Measurements from ENCODE around the gene SCN3B.
A peak's percentile ranks its signal among the peaks of the same experiment; 100 is the strongest.

Gene SCN3B

DNA sequence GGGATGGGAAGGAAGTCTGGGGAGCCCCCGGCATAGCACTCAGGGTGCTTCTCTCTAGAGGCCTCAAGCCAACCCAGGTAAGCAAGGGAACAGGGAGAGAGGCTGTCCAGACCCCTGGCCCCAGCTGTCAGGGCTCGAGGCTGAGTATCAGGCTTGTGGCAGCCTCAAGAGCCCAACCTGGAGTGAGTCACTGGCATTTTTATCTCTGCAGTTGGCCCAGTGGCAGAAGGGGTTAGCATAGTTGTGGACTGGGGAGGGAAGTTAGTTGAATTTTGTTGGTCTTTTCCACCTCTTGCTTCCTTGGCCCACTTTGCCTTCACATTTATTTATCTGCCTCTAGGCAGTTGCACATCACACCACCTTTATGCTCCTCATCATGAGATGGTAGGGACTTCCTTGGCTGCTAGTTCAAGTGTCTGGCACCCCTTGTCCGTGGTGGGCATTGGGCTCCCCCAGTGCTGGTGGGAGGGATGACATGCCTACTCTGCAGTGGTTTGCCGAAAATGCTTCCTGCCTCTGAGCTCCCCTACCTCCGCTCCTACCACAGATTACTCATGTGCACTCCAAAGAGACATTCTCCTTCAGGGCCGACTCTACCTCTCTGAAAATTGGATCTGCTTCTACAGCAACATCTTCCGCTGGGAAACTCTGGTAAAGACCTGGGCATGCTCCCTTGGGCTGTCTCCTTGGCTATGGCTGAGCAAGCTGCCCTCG lies 60.1 kb downstream of the SCN3B start:
- no peak for DNase-seq

DNA sequence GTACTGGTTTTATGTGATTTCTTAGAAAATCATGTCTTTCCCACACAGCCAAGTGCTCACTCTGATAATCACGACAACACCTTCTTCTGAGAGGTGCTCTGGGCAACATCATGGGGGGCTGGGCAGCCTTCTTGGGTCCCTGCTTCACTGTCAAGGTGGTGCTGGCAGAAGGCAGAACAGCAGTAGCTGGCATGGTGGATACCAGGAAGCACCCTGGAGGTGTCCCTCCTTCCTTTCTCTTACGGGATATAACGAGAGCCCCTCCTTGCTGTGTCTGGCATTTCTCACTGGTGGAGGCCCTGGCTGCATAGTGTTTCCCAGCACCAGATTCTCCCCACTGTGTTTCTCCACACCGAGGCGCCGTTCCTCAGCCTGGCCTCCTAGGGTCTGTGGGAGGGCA lies 60.9 kb downstream of the SCN3B start:
- DNase-seq: no peak

- DNase-seq: no peak
Measured at GRCh38 chr11:123590296-123590912, 64.0 kb downstream of the SCN3B start.

DNA sequence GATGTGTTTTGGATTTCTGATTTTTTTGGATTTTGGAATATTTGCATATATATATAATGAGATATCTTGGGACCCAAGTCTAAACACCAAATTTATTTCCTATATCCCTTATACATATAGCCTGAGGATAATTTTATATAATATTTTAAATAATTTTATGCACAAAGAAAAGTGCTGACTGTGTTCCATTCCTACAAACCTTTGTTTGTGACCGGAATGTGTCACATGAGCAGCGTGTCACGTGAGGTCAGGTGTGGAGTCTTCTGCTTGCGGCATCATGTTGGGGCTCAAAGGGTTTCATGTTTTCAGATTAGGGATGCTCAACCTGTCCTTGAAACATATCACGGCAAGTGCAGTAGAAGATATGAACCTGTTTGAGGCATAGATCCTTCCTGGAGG lies 65.6 kb downstream of the SCN3B start:
- DNase-seq: no peak

GRCh38 chr11:123588117-123588863 lies 66.1 kb downstream of the SCN3B start:
- no peak for DNase-seq

- DNase-seq: no peak
Measured at GRCh38 chr11:123587559-123587958, 66.9 kb downstream of the SCN3B start.

GRCh38 chr11:123587044-123587443 lies 67.4 kb downstream of the SCN3B start:
- DNase-seq: no peak

DNA sequence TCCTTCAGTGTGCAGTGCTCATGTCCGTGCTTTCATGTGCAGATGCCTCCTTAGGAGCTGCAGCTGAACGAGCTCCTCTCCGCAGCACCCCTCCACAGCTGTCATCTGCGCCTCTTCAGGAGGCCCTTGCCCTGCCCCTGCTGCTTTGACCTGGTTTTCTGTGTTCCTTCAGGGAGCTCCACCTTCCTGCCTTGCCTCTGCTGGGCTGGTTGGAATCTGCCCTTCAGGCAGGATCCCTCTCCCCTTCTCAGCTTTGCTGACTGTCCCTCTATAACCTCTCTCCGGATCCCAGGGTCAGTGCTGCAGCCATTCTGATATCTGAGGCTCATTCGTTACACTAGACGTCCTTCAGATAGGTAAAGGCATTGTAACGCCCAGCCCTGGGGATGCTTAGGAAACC lies 67.9 kb downstream of the SCN3B start:
- no peak for DNase-seq

- no peak for DNase-seq
Measured at GRCh38 chr11:123585706-123586105, 68.7 kb downstream of the SCN3B start.

GRCh38 chr11:123585206-123585605 lies 69.2 kb downstream of the SCN3B start:
- no peak for DNase-seq

- DNase-seq: no peak
Measured at GRCh38 chr11:123584737-123585136, 69.7 kb downstream of the SCN3B start.

- DNase-seq: no peak
Measured at GRCh38 chr11:123584186-123584585, 70.2 kb downstream of the SCN3B start.

DNA sequence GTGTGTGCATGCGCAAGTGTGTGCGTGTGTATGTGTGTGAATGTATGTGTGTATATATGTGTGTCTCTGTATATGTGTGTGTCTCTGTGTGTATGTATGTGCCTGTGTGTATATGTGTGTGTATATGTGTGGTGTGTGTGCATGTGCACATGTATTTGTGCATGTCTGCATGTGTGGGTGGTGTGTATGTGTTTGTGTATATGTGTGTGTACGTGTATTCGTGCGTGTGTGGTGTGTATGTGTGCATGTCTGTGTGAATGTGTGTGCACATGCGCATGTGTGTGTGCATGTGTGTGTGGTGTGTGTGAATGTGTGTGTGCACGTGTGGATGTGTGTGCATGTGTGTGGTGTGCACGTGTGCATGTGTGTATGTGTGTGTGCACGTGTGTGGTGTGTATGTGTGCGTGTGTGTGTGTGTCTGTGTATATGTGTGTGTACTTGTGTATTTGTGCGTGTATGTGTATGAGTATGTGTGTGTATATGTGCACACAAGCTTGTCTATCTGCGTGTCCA lies 71.4 kb downstream of the SCN3B start:
- DNase-seq: no peak

DNA sequence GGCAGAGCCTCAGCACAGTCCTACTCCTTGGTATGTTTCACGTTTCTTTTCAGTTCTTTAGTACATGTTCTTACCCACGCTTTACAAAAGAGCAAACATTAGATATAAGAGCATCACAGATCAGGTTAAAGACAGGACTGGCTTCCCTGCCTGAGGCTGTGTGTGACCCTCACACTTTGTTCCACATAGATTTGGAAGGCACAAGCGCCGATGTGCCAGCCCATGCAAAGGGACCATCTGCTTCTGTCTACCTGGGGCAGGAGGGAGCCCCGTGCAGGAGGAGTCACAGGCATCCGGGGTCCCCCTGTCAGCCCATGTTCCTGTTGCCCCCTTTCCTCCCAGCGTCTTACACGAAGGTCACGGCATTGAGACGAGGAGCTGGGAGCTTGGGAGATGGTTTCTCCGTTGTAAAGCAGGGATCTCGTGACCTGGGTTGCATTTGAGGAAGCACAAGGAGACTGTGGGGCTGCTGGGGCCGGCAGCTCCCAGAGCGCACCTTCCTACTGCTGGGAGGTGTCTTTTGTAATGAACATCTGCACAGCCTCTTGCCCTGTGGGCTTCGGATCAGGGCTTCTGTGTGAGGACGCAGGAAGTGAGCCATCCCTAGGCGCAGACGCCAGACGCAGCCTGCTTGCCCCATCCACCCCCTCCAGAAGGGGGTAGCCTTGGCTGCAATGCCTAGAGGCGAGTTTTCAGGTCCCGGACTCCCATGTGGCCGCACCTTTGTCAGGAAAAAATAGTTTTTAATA lies 72.6 kb downstream of the SCN3B start:
- no peak for DNase-seq

DNA sequence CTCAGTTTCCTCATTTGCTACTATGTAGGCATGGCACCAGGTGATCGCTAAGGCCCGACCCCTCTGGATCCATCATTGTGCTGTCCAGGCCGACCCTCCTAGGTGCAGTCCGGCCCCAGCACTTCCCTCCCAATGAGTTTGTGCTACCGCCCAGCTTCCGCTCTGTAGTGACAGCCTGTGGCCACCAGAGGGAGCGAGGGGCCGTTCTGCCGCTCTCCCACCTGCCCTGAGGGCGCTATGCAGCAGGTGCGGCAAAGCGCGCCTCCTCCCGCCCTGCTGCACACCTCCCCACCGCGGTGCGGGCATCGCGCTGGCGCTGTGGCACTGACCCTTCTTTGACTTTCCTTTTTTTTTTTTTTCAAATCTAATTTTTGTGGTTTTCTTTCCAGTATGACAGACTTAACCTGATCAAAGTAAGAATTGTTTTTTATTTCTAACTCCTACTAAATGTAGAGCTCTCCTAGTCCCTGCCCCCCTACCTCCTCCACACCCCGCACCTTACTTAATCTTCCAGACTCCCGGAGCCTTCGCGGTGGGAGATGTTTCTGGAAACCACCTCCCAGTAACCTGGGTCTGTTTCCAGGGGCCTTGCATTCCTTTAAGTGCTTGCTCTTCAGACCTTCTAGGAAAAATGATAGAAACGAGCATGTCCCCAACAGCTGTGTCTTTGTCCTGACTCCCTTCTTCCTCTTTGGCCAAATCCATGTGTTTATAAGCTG lies 73.7 kb downstream of the SCN3B start:
- DNase-seq: peak; percentile 82

GRCh38 chr11:123580137-123580536 lies 74.3 kb downstream of the SCN3B start:
- DNase-seq: no peak

DNA sequence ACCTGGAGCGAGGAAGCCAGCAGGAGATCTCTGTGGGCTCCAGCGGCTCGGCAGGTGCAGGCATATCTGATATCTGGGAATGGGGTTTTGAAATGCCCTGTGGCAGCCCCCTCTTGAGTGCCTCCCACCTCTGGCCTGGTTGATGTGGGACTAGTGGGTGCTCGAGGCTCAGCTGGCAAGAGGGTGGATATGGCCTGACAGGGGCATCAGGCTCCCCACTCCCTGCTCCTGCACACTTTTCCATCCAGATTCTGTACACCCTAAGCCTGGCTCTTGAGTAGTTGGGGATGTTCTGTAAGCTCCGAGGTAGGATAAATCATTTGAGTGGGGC lies 75.0 kb downstream of the SCN3B start:
- DNase-seq: no peak

Data from activated CD8-positive, alpha-beta memory T cell treated with anti-CD3 and anti-CD28 coated beads for 24 hours (primary cell).